Aorta (tissue), 5 donors: Measurements from ENCODE around the gene CYP2R1. TPM values are rescaled to one million over a fixed set of nuclear protein-coding genes. Genes with fewer than 3 reads are reported as not detected.

Source experiments
- ATAC-seq: fragments of 200-7000 bp; cut with Tn5 transposase; one replicate; pipeline ENCODE4 v1.9.1; 2022; ENCODE audit warnings: moderate library complexity; ENCODE audit not compliant: low FRiP score
- DNase-seq, 2 donors: peaks; one replicate each; pipeline ENCODE4 v3.0.0-alpha.2; 2020
- H3K27ac ChIP-seq, 2 donors: one replicate each; pipeline ENCODE4 v1.5.1; 2013; ENCODE audit warnings: low read length in 2 of 2, mild to moderate bottlenecking in 2 of 2, moderate library complexity in 2 of 2, control low read depth in 1 of 2, inconsistent platforms in 1 of 2, low read depth in 1 of 2
- H3K27me3 ChIP-seq, 2 donors: one replicate each; pipeline ENCODE4 v1.6.1; 2013; ENCODE audit warnings: control low read depth in 1 of 2, low read length in 1 of 2, mild to moderate bottlenecking in 1 of 2, moderate library complexity in 1 of 2; ENCODE audit not compliant: insufficient read depth in 2 of 2, control insufficient read depth in 1 of 2
- H3K36me3 ChIP-seq, 2 donors: one replicate each; pipeline ENCODE4 v1.6.1; 2013; ENCODE audit warnings: control low read depth in 1 of 2, low read length in 1 of 2, mild to moderate bottlenecking in 1 of 2; ENCODE audit not compliant: insufficient read depth in 2 of 2, control insufficient read depth in 1 of 2
- H3K4me1 ChIP-seq, 2 donors: one replicate each; pipeline ENCODE4 v1.6.1; 2013; ENCODE audit warnings: low read length in 2 of 2, control low read depth in 1 of 2, mild to moderate bottlenecking in 1 of 2, moderate library complexity in 1 of 2; ENCODE audit not compliant: insufficient read depth in 2 of 2, control insufficient read depth in 1 of 2
- H3K4me3 ChIP-seq, 2 donors: one replicate each; pipeline ENCODE4 v1.5.1; 2013; ENCODE audit warnings: low read length in 2 of 2, control low read depth in 1 of 2, mild to moderate bottlenecking in 1 of 2
- H3K9me3 ChIP-seq: one replicate; pipeline ENCODE4 v1.6.1; 2013; ENCODE audit warnings: mild to moderate bottlenecking, low read length; ENCODE audit not compliant: control insufficient read depth
- WGBS, 2 donors: extraction: QIAGEN DNeasy Blood & Tissue Kit; methylation state at CpG; one replicate each; pipeline ENCODE4 v1.1.7; 2013; 5-methylcytosine and 5-hydroxymethylcytosine counted together
- intact Hi-C, 2 donors: fragments of 100-400 bp; cut with DNase I; formaldehyde crosslinking; loops; one replicate each; pipeline versions ENCODE4 v1.14.2 to v1.15.0; 2022
- long read RNA-seq, 2 donors: library from polyadenylated mRNA; unstranded; transcript quantifications; one replicate each; pipeline ENCODE4 v2.0.0, GENCODE V29; 2020 to 2021
- polyA plus RNA-seq, 2 donors: library from polyadenylated mRNA; stranded (reverse); fragments of 200-250 nt; gene quantifications; one replicate each; pipeline ENCODE4 v1.2.3, GENCODE V29; 2013
- total RNA-seq, 2 donors: library from RNA; stranded (reverse); fragmentation: NEBNext Ultra II Directional; extraction: Animal tissue kit (Norgen Biotek cat#: 25700); gene quantifications; one replicate each; pipeline ENCODE4 v1.2.1, GENCODE V29; 2021
- donor health status: healthy with polysubstance abuse.
- donor health status: Bipolar disorder and iron deficiency.
- donor health status: DM: no; HTN: no; CAD: no.
- donor health status: DM: no; HTN: no; CAD: no.
- donor health status: DM: yes; HTN: yes; CAD: no.

CYP2R1 gene, protein sequence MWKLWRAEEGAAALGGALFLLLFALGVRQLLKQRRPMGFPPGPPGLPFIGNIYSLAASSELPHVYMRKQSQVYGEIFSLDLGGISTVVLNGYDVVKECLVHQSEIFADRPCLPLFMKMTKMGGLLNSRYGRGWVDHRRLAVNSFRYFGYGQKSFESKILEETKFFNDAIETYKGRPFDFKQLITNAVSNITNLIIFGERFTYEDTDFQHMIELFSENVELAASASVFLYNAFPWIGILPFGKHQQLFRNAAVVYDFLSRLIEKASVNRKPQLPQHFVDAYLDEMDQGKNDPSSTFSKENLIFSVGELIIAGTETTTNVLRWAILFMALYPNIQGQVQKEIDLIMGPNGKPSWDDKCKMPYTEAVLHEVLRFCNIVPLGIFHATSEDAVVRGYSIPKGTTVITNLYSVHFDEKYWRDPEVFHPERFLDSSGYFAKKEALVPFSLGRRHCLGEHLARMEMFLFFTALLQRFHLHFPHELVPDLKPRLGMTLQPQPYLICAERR
- 10 to 100 TPM; 23.1 to 26.2 TPM for total RNA-seq
- 10 to 100 TPM; 13.3 to 43.4 TPM for polyA plus RNA-seq
- long read RNA-seq, donor 1, partial matches to known transcripts: 5 of 37 reads
- long read RNA-seq, donor 1, other reads (novel, unspliced or antisense): 24 of 37 reads
- long read RNA-seq, donor 2, partial matches to known transcripts: 1 of 7 reads
- long read RNA-seq, donor 2, other reads (novel, unspliced or antisense): 6 of 7 reads

DNA sequence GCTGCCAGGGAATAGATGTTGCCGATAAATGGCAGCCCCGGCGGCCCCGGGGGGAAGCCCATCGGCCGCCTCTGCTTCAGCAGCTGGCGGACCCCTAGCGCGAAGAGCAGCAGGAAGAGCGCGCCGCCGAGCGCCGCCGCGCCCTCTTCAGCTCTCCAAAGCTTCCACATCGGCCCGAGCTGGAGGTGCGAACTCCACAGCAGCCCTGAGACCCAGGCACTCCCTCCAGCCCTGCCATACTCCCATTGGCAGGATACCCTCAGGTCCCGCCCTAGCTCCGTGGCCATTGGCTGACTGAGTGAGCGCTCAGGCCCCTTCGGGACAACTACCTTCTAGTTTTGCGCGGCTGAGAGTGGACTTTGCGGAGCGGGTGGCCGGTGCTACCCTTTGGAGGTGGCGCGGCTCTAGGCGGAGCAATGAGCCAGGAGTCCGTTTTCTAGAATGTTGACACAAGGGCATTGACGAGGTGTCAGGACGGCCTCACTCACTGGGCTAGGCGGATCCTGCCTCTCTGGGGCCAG, at the start of gene CYP2R1:
TSS of gene CYP2R1 (minus strand) at position 196 of the 521 bp plus-strand sequence. CDS start at position 170, 26 bp downstream.
- DNase-seq (peak; percentile 97), ATAC-seq (peak; percentile 98)
- intact Hi-C loops: loop anchor here (5.0 to 10.0 kb wide), 4 partner anchors 250 to 597 kb away; partner anchors contain the start of genes PDE3B (in 2 of the 2) and PSMA1 (in 1 of the 2)
- H3K9me3 ChIP-seq: no peaks in the 10 kb centered on the region
- 0 to 1% methylated on average over 36 of the region's 36 CpGs for WGBS, 2 donors
- peaks cover 0 to 2% of the 10 kb centered on the region in 2 donors for H3K4me1 ChIP-seq
- H3K4me3 ChIP-seq: peak within 1 kb of the TSS; percentile 73 to 93
- H3K27ac ChIP-seq: peak within 1 kb of the TSS; percentile 76 to 79
- H3K27me3 ChIP-seq: no peaks in the 10 kb centered on the region
- no peaks in the 10 kb centered on the region for H3K36me3 ChIP-seq

DNA sequence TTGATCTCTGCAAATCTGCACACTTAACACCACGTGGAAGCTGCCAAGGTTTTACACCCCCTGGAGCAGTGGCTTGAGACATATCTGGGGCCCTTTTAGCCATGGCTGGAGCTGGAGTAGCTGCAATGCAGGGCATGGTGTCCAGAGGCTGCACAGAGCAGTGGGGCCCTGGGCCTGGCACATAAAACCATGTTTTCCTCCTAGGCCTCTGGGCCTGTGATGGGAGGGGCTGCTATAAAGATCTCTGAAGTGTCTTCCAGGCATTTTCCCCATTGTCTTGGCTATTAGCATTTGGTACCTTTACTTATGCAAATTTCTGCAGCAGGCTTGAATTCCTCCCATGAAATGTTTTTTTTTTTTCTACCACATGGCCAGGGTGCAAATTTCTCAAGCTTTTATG, 46.9 kb upstream of the CYP2R1 start:
- H3K4me3 ChIP-seq: no peak overlapping the region
- ATAC-seq (no peak), DNase-seq (no peak)
- WGBS, 2 donors: 41 to 63% methylated on average over 1 of the region's 1 CpG
- no peaks in the 10 kb centered on the region for H3K36me3 ChIP-seq
- H3K27me3 ChIP-seq: no peaks in the 10 kb centered on the region
- intact Hi-C loops: no loop called here
- H3K27ac ChIP-seq: no peak overlapping the region
- H3K4me1 ChIP-seq: no peaks in the 10 kb centered on the region
- H3K9me3 ChIP-seq: peaks cover 1% of the 10 kb centered on the region

- intact Hi-C loops: no loop called here
- Histone ChIP-seq H3K27me3 (no peaks in the 10 kb centered on the region), H3K9me3 (no peaks in the 10 kb centered on the region), H3K36me3 (no peaks in the 10 kb centered on the region), H3K27ac (no peak overlapping the region), H3K4me1 (no peaks in the 10 kb centered on the region), H3K4me3 (no peak overlapping the region)
- DNase-seq (no peak), ATAC-seq (no peak)
- WGBS, 2 donors: 92 to 96% methylated on average over 1 of the region's 1 CpG
Observed at GRCh38 chr11:14934641-14935351, 42.8 kb upstream of the CYP2R1 start.

DNA sequence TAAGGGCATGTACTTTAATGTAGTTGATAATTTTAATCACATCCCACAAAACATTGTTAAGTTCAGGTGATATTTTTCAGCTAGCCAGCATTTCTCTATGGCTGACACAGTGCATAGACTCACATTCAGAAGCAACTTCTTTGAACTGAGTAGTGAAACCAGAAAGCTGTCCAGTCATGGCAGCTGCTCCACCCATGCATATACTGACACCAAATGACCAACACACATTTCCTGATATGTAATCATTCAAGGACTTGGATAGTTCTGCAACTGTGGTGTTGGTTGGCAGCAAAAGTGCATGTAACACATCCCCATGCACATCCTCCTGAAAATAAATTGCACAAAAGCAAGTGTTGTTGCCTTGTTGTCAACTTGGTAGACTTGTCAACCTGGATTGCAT, 40.4 kb upstream of the CYP2R1 start:
- H3K9me3 ChIP-seq: no peaks in the 10 kb centered on the region

GRCh38 chr11:14930369-14930768, 38.3 kb upstream of the CYP2R1 start:
- Histone ChIP-seq H3K9me3 (peaks cover 2% of the 10 kb centered on the region), H3K4me3 (no peak overlapping the region), H3K4me1 (no peaks in the 10 kb centered on the region), H3K27ac (no peak overlapping the region), H3K27me3 (no peaks in the 10 kb centered on the region), H3K36me3 (no peaks in the 10 kb centered on the region)
- ATAC-seq: no peak
- no peak for DNase-seq
- 63 to 68% methylated on average over 2 of the region's 2 CpGs for WGBS, 2 donors
- intact Hi-C loops: no loop called here

More for the DNA sequence above, 40.4 kb upstream of the CYP2R1 start:
- H3K27me3 ChIP-seq: no peaks in the 10 kb centered on the region
- H3K27ac ChIP-seq: no peak overlapping the region
- DNase-seq (no peak), ATAC-seq (no peak)
- intact Hi-C loops: no loop called here
- no peaks in the 10 kb centered on the region for H3K36me3 ChIP-seq
- no peak overlapping the region for H3K4me3 ChIP-seq
- no peaks in the 10 kb centered on the region for H3K4me1 ChIP-seq

DNA sequence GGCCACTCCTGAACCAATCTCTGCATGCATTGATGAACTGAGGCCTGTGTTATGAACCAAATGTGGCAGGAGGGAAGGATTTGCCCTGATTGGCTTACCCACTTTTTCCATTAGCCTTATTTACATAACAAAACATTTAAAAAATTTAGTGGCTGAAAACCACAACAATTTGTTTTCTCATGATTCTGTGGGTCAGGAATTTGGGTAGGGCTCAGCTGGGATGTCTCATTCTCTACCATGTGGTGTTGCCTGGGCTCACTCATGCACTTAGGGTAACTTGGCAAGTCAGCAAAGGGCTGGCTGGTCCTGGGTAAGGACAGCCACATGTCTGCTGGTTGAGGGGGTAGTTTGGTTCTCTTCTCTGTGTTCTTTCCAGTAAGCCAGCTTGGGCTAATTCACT, 35.1 kb upstream of the CYP2R1 start:
- H3K27me3 ChIP-seq: peaks cover 0 to 2% of the 10 kb centered on the region in 2 donors
- no peaks in the 10 kb centered on the region for H3K4me1 ChIP-seq
- intact Hi-C loops: no loop called here
- no peaks in the 10 kb centered on the region for H3K36me3 ChIP-seq
- DNase-seq: no peak
- no peak overlapping the region for H3K4me3 ChIP-seq
- H3K27ac ChIP-seq: no peak overlapping the region
- no peak for ATAC-seq
- H3K9me3 ChIP-seq: peaks cover 2% of the 10 kb centered on the region

DNA sequence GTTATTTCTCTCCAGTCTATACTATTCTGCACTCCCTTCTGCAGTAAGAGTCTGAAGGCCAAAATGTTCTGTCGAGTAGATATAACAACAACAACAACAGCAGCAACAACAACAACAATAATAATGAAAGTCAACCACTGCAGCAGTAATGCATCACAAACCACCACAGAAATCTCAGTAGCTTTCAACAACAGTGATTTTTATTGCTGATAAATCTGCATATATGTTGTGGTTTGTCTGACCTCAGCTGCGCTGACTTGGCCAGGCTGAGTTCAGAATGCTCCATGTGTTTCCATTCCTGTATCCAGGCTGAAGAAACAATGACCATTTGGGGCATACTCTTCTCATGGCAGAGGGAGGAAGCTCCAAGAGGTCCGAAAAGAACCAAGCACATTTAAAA, 32.3 kb upstream of the CYP2R1 start:
- H3K4me1 ChIP-seq: no peaks in the 10 kb centered on the region
- peaks cover 2% of the 10 kb centered on the region for H3K9me3 ChIP-seq
- no peaks in the 10 kb centered on the region for H3K36me3 ChIP-seq
- ATAC-seq: no peak
- DNase-seq: no peak
- no peak overlapping the region for H3K27ac ChIP-seq
- WGBS, 2 donors: 82 to 84% methylated on average over 3 of the region's 3 CpGs
- H3K27me3 ChIP-seq: peaks cover 0 to 2% of the 10 kb centered on the region in 2 donors
- intact Hi-C loops: no loop called here
- no peak overlapping the region for H3K4me3 ChIP-seq

DNA sequence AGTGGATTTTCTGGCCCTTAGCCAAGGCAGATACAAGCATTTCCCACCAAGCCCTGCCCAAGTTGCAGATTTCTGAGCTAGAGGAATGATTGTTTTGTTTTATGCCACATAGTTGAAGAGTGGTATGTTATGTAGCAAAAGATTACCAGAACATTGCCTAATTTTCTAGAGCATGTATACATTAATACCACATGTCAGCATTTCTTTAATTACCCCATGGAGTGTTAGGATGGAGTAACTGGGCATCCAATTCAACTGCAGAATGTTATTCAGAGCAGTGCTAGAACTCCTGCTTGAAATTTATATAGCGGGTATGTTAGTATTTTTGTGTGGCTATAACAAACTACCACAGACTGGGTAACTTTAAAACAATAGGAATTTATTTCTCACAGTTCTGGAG, 24.4 kb upstream of the CYP2R1 start:
- DNase-seq: no peak

More for the DNA sequence above, 24.4 kb upstream of the CYP2R1 start:
- intact Hi-C loops: no loop called here
- Histone ChIP-seq H3K36me3 (no peaks in the 10 kb centered on the region), H3K4me1 (no peaks in the 10 kb centered on the region), H3K27me3 (no peaks in the 10 kb centered on the region), H3K9me3 (no peaks in the 10 kb centered on the region), H3K4me3 (no peak overlapping the region), H3K27ac (no peak overlapping the region)
- ATAC-seq: no peak
- WGBS, 2 donors: 95 to 99% methylated on average over 1 of the region's 1 CpG
